NB4 (cell line): ENCODE data around the gene NFIA.
A peak's percentile ranks its signal among the peaks of the same experiment; 100 is the strongest.

Experiments used
- DNase-seq: peaks from one replicate; pipeline ENCODE4 v3.0.0; 2010; ENCODE audit warnings: low read depth
- H3K4me3 ChIP-seq: one replicate; pipeline ENCODE4 v1.5.1; 2011; ENCODE audit warnings: mild to moderate bottlenecking, low read depth, low read length, moderate library complexity
- CTCF ChIP-seq: IDR thresholded peaks from one replicate; pipeline ENCODE4 v1.5.1; 2012; ENCODE audit warnings: low read depth, low read length
- MAX ChIP-seq: IDR thresholded peaks from 2 replicates; pipeline ENCODE4 v1.6.1; 2011; ENCODE audit warnings: low read depth, low read length
- MYC ChIP-seq: IDR thresholded peaks from 2 replicates; pipeline ENCODE4 v1.6.1; 2011; ENCODE audit warnings: low read depth, low read length
- POLR2A ChIP-seq: IDR thresholded peaks from 2 replicates; pipeline ENCODE4 v1.6.1; 2011; ENCODE audit warnings: mild to moderate bottlenecking; ENCODE audit not compliant: insufficient read length; ENCODE audit errors: extremely low read depth

The NFIA gene

GRCh38 chr1:61449410-61449809, 367.0 kb downstream of the NFIA start:
- H3K4me3 ChIP-seq = no peak overlapping the region
- no peak for DNase-seq
- TF ChIP-seq CTCF (no peak), MYC (no peak), MAX (no peak), POLR2A (no peak)

- TF ChIP-seq CTCF = no peak
- no peak for TF ChIP-seq MAX
- no peak for TF ChIP-seq POLR2A
- no peak for TF ChIP-seq MYC
- DNase-seq = peak; percentile 60
- no peak overlapping the region for H3K4me3 ChIP-seq
Measured at GRCh38 chr1:61450454-61450853, 368.1 kb downstream of the NFIA start.

- H3K4me3 ChIP-seq = no peak overlapping the region
- TF ChIP-seq CTCF (no peak), MAX (no peak), POLR2A (no peak), MYC (no peak)
- peak; percentile 36 for DNase-seq
Measured at GRCh38 chr1:61450872-61451571, 368.7 kb downstream of the NFIA start.

GRCh38 chr1:61451572-61451968, 369.2 kb downstream of the NFIA start:
- no peak for DNase-seq
- H3K4me3 ChIP-seq = no peak overlapping the region
- TF ChIP-seq POLR2A = no peak
- TF ChIP-seq MYC = no peak
- TF ChIP-seq MAX = no peak
- TF ChIP-seq CTCF = no peak

GRCh38 chr1:61452176-61453035, 370.0 kb downstream of the NFIA start:
- no peak overlapping the region for H3K4me3 ChIP-seq
- no peak for TF ChIP-seq MAX
- no peak for TF ChIP-seq POLR2A
- TF ChIP-seq MYC = no peak
- TF ChIP-seq CTCF = no peak
- DNase-seq = no peak
